ENCODE measurements around the gene RNF214. TPM values are rescaled to one million over a fixed set of nuclear protein-coding genes. Genes with fewer than 3 reads are reported as not detected.
A peak's percentile ranks its signal among the peaks of the same experiment; 100 is the strongest.
"Not testable (repeated sequence)": the region's sequence is repeated elsewhere in the genome, so short reads cannot be mapped to it uniquely, and the experiment has no call there.

RNF214 gene
- total RNA-seq, 4 donors from 2014 or later, result 12.4 to 21.5 (median 18.4) TPM

GRCh38 chr11:117204283-117205080 is 28.0 kb upstream of the RNF214 start:
- intact Hi-C loops (cut with DNase I), result no loop called here
- TF ChIP-seq CTCF (IDR thresholded peaks at IDR 0.05) (no peak), EP300 (IDR thresholded peaks at IDR 0.05) (no peak), POLR2A (IDR thresholded peaks at IDR 0.05; ENCODE audit: low read depth) (no peak), POLR2AphosphoS5 (IDR thresholded peaks at IDR 0.05) (peak; percentile 22 to 79)

GRCh38 chr11:117205211-117205818 is 27.2 kb upstream of the RNF214 start:
- intact Hi-C loops (cut with DNase I), result no loop called here
- H3K36me3 ChIP-seq, result peaks cover 13 to 50% (median 37%) of the 10 kb centered on the region in 4 donors
- H3K4me3 ChIP-seq, result peak overlapping the region; percentile 66 to 88 (median 78)
- peaks cover 17 to 46% (median 30%) of the 10 kb centered on the region in 4 donors for H3K4me1 ChIP-seq
- TF ChIP-seq EP300 (IDR thresholded peaks at IDR 0.05) (no peak), POLR2AphosphoS5 (IDR thresholded peaks at IDR 0.05) (peak; percentile 50 to 93)
- no peaks in the 10 kb centered on the region for H3K9me3 ChIP-seq
- no peak for DNase-seq (ENCODE audit: extremely low spot score)
- H3K27ac ChIP-seq (replicated peaks in 1 of 4), result peak overlapping the region; percentile 94 to 97 (median 96)
- 58% methylated on average over 11 of the region's 11 CpGs for WGBS
- H3K27me3 ChIP-seq, result no peaks in the 10 kb centered on the region

More at GRCh38 chr11:117204283-117205080, 28.0 kb upstream of the RNF214 start:
- peak overlapping the region; percentile 94 to 97 (median 96) for H3K27ac ChIP-seq (replicated peaks in 1 of 4)
- no peaks in the 10 kb centered on the region for H3K27me3 ChIP-seq
- 53% methylated on average over 9 of the region's 17 CpGs for WGBS
- no peak for DNase-seq (ENCODE audit: extremely low spot score)
- H3K4me1 ChIP-seq, result peaks cover 17 to 46% (median 32%) of the 10 kb centered on the region in 4 donors
- no peaks in the 10 kb centered on the region for H3K9me3 ChIP-seq
- peaks cover 13 to 50% (median 34%) of the 10 kb centered on the region in 4 donors for H3K36me3 ChIP-seq
- H3K4me3 ChIP-seq, result peak overlapping the region; percentile 66 to 88 (median 78)

GRCh38 chr11:117206111-117206510 is 26.4 kb upstream of the RNF214 start:
- peaks cover 17 to 50% (median 34%) of the 10 kb centered on the region in 4 donors for H3K4me1 ChIP-seq
- H3K9me3 ChIP-seq; H3K4me3 ChIP-seq; DNase-seq (ENCODE audit: extremely low spot score); H3K27me3 ChIP-seq; intact Hi-C loops (cut with DNase I): not testable (repeated sequence)
- TF ChIP-seq POLR2AphosphoS5 (IDR thresholded peaks at IDR 0.05), result peak; percentile 27 to 84
- WGBS, result 80% methylated on average over 8 of the region's 8 CpGs
- peak overlapping the region; percentile 68 to 97 (median 95) for H3K27ac ChIP-seq (replicated peaks in 1 of 4)
- H3K36me3 ChIP-seq, result peaks cover 13 to 51% (median 38%) of the 10 kb centered on the region in 4 donors

GRCh38 chr11:117206859-117207258 is 25.6 kb upstream of the RNF214 start:
- H3K9me3 ChIP-seq; DNase-seq (ENCODE audit: extremely low spot score); H3K27me3 ChIP-seq; intact Hi-C loops (cut with DNase I); H3K4me3 ChIP-seq: not testable (repeated sequence)
- peak in 1 of 2 donors; percentile 67 for TF ChIP-seq POLR2AphosphoS5 (IDR thresholded peaks at IDR 0.05)
- peak in 1 of 3 experiments; percentile 10 for TF ChIP-seq CTCF (IDR thresholded peaks at IDR 0.05)
- WGBS, result no CpG with 5 or more reads among the region's 11 CpGs
- peaks cover 17 to 50% (median 39%) of the 10 kb centered on the region in 4 donors for H3K4me1 ChIP-seq
- H3K36me3 ChIP-seq, result peaks cover 13 to 51% (median 38%) of the 10 kb centered on the region in 4 donors
- peak overlapping the region in 1 of 4 donors; percentile 77 for H3K27ac ChIP-seq (replicated peaks in 1 of 4)

- H3K27ac ChIP-seq (replicated peaks in 1 of 4), result peak overlapping the region in 2 of 4 donors; percentile 57 to 66
- peaks cover 13 to 47% (median 37%) of the 10 kb centered on the region in 4 donors for H3K36me3 ChIP-seq
- peaks cover 17 to 45% (median 36%) of the 10 kb centered on the region in 4 donors for H3K4me1 ChIP-seq
- H3K4me3 ChIP-seq; DNase-seq (ENCODE audit: extremely low spot score); H3K27me3 ChIP-seq; H3K9me3 ChIP-seq; intact Hi-C loops (cut with DNase I): not testable (repeated sequence)
- 95% methylated on average over 4 of the region's 5 CpGs for WGBS
- peak in 1 of 2 donors; percentile 79 for TF ChIP-seq POLR2AphosphoS5 (IDR thresholded peaks at IDR 0.05)
These were observed 25.0 kb upstream of the RNF214 start for GRCh38 chr11:117207481-117207880.

GRCh38 chr11:117208710-117209109 is 23.8 kb upstream of the RNF214 start:
- DNase-seq (ENCODE audit: extremely low spot score); H3K9me3 ChIP-seq; H3K27me3 ChIP-seq; H3K4me3 ChIP-seq; intact Hi-C loops (cut with DNase I): not testable (repeated sequence)
- WGBS, result 47% methylated on average over 3 of the region's 13 CpGs
- H3K4me1 ChIP-seq, result peaks cover 17 to 34% (median 32%) of the 10 kb centered on the region in 4 donors
- peak in 2 of 3 experiments; percentile 23 to 31 for TF ChIP-seq CTCF (IDR thresholded peaks at IDR 0.05)
- peak; percentile 61 to 97 for TF ChIP-seq POLR2AphosphoS5 (IDR thresholded peaks at IDR 0.05)
- H3K27ac ChIP-seq (replicated peaks in 1 of 4), result peak overlapping the region in 3 of 4 donors; percentile 40 to 67 (median 55)
- peaks cover 15 to 52% (median 36%) of the 10 kb centered on the region in 4 donors for H3K36me3 ChIP-seq
